Endometrial microvascular endothelial cells (primary cell): ENCODE results near the gene DPP10. TPM values are rescaled to one million over a fixed set of nuclear protein-coding genes. Genes with fewer than 3 reads are reported as not detected.

Experiments used
- in situ Hi-C: cut with HindIII; loops from 2 replicates; pipeline ENCODE4 v1.10.0; 2017; ENCODE audit warnings: low sequenced_read_pairs, low pct_unique_long_range_greater_than_20kb; ENCODE audit errors: inconsistent ontology term
- total RNA-seq: library from RNA; depleted of rRNA; stranded (reverse); fragments of >200 nt; gene quantifications from one replicate; pipeline ENCODE4 v1.2.3, GENCODE V29; 2015; ENCODE audit errors: inconsistent ontology term

The DPP10 gene
- total RNA-seq, 1 donor from 2014 or later, result not detected

GRCh38 chr2:115277366-115277765 is 834.9 kb downstream of the DPP10 start:
- in situ Hi-C loops, result no loop called here

GRCh38 chr2:115285416-115285815 is 843.0 kb downstream of the DPP10 start:
- in situ Hi-C loops, result no loop called here

- in situ Hi-C loops, result no loop called here
These were observed 848.0 kb downstream of the DPP10 start for GRCh38 chr2:115290478-115290877.

- in situ Hi-C loops, result no loop called here
These were observed 850.3 kb downstream of the DPP10 start for GRCh38 chr2:115292742-115293141.

GRCh38 chr2:115294999-115295398 is 852.6 kb downstream of the DPP10 start:
- in situ Hi-C loops, result no loop called here

GRCh38 chr2:115297056-115297455 is 854.6 kb downstream of the DPP10 start:
- in situ Hi-C loops, result no loop called here

- in situ Hi-C loops, result no loop called here
These were observed 856.8 kb downstream of the DPP10 start for GRCh38 chr2:115299199-115299598.

GRCh38 chr2:115305712-115306111 is 863.3 kb downstream of the DPP10 start:
- in situ Hi-C loops, result no loop called here

- in situ Hi-C loops, result no loop called here
These were observed 871.7 kb downstream of the DPP10 start for GRCh38 chr2:115314119-115314518.

GRCh38 chr2:115327061-115327460 is 884.6 kb downstream of the DPP10 start:
- in situ Hi-C loops, result no loop called here

GRCh38 chr2:115359550-115359949 is 917.1 kb downstream of the DPP10 start:
- in situ Hi-C loops, result no loop called here

- in situ Hi-C loops, result no loop called here
These were observed 921.7 kb downstream of the DPP10 start for GRCh38 chr2:115364093-115364492.

GRCh38 chr2:115369400-115369799 is 927.0 kb downstream of the DPP10 start:
- in situ Hi-C loops, result no loop called here

- in situ Hi-C loops, result no loop called here
These were observed 932.5 kb downstream of the DPP10 start for GRCh38 chr2:115374981-115375380.

GRCh38 chr2:115384399-115384798 is 942.0 kb downstream of the DPP10 start:
- in situ Hi-C loops, result no loop called here

GRCh38 chr2:115386465-115386864 is 944.0 kb downstream of the DPP10 start:
- in situ Hi-C loops, result no loop called here

GRCh38 chr2:115389024-115389423 is 946.6 kb downstream of the DPP10 start:
- in situ Hi-C loops, result no loop called here

- in situ Hi-C loops, result no loop called here
These were observed 947.6 kb downstream of the DPP10 start for GRCh38 chr2:115389898-115390565.

- in situ Hi-C loops, result no loop called here
These were observed 954.1 kb downstream of the DPP10 start for GRCh38 chr2:115396579-115396978.

GRCh38 chr2:115400940-115401339 is 958.5 kb downstream of the DPP10 start:
- in situ Hi-C loops, result no loop called here

- in situ Hi-C loops, result no loop called here
These were observed 970.1 kb downstream of the DPP10 start for GRCh38 chr2:115412501-115412900.
